HG02642 (cell line): Measurements from ENCODE around the gene ZDHHC22.

ENCODE experiments used
- ATAC-seq: cut with Tn5 transposase; IDR thresholded peaks from one replicate; pipeline ENCODE4 v1.9.1; 2021; ENCODE audit warnings: mild to moderate bottlenecking; ENCODE audit not compliant: unreplicated experiment, poor library complexity

Gene ZDHHC22

GRCh38 chr14:77131206-77131605 lies 10.4 kb downstream of the ZDHHC22 start:
- no peak for ATAC-seq

- ATAC-seq, result no peak
Measured at GRCh38 chr14:77130386-77130785, 11.2 kb downstream of the ZDHHC22 start.

- ATAC-seq, result no peak
Measured at GRCh38 chr14:77128414-77128891, 13.1 kb downstream of the ZDHHC22 start.

GRCh38 chr14:77126461-77126990 lies 15.1 kb downstream of the ZDHHC22 start:
- ATAC-seq, result no peak

- no peak for ATAC-seq
Measured at GRCh38 chr14:77125823-77126325, 15.7 kb downstream of the ZDHHC22 start.

GRCh38 chr14:77125281-77125801 lies 16.2 kb downstream of the ZDHHC22 start:
- ATAC-seq, result no peak

GRCh38 chr14:77124345-77125280 lies 17.0 kb downstream of the ZDHHC22 start:
- peak; percentile 29 for ATAC-seq

- ATAC-seq, result no peak
Measured at GRCh38 chr14:77123381-77124325, 17.9 kb downstream of the ZDHHC22 start.

- no peak for ATAC-seq
Measured at GRCh38 chr14:77122526-77123125, 19.0 kb downstream of the ZDHHC22 start.

- peak; percentile 88 for ATAC-seq
Measured at GRCh38 chr14:77120771-77121743, 20.5 kb downstream of the ZDHHC22 start.

- ATAC-seq, result no peak
Measured at GRCh38 chr14:77119851-77120250, 21.7 kb downstream of the ZDHHC22 start.

GRCh38 chr14:77116172-77116817 lies 25.3 kb downstream of the ZDHHC22 start:
- ATAC-seq, result no peak

- ATAC-seq, result no peak
Measured at GRCh38 chr14:77114609-77115008, 27.0 kb downstream of the ZDHHC22 start.

- ATAC-seq, result no peak
Measured at GRCh38 chr14:77113644-77114043, 27.9 kb downstream of the ZDHHC22 start.

GRCh38 chr14:77111021-77111420 lies 30.6 kb downstream of the ZDHHC22 start:
- no peak for ATAC-seq

- ATAC-seq, result no peak
Measured at GRCh38 chr14:77110286-77110685, 31.3 kb downstream of the ZDHHC22 start.

- no peak for ATAC-seq
Measured at GRCh38 chr14:77109656-77110055, 31.9 kb downstream of the ZDHHC22 start.

GRCh38 chr14:77108753-77109152 lies 32.8 kb downstream of the ZDHHC22 start:
- ATAC-seq, result no peak
